Neutrophil (primary cell): ENCODE measurements around the gene ATP2B3.

Experiments
- H3K27ac ChIP-seq: fragments of 200-600 bp; sonication (generic); 2 replicates; pipeline ENCODE4 v1.5.1; 2016; ENCODE audit warnings: mild to moderate bottlenecking, moderate library complexity
- H3K27me3 ChIP-seq: fragments of 200-600 bp; sonication (generic); 2 replicates; pipeline ENCODE4 v1.6.0; 2016; ENCODE audit warnings: mild to moderate bottlenecking
- H3K36me3 ChIP-seq: fragments of 200-600 bp; sonication (generic); 2 replicates; pipeline ENCODE4 v1.5.1; 2017
- H3K4me1 ChIP-seq, 2 experiments: fragments of 200-600 bp in 1 of 2; sonication (generic) in 1 of 2; 1 replicate in 1 of 2; 2 replicates in 1 of 2; pipeline versions ENCODE4 v1.5.1 to v1.6.1; 2013 to 2016; ENCODE audit warnings: low read depth in 1 of 2, low read length in 1 of 2, mild to moderate bottlenecking in 1 of 2, moderate library complexity in 1 of 2; ENCODE audit not compliant: control insufficient read depth in 1 of 2, insufficient read depth in 1 of 2
- H3K4me3 ChIP-seq, 2 experiments: fragments of 200-600 bp in 1 of 2; sonication (generic) in 1 of 2; 1 replicate in 1 of 2; 2 replicates in 1 of 2; pipeline ENCODE4 v1.5.1; 2013 to 2016; ENCODE audit warnings: low read depth in 1 of 2, low read length in 1 of 2, mild to moderate bottlenecking in 1 of 2, moderate library complexity in 1 of 2
- H3K9me3 ChIP-seq: fragments of 200-600 bp; sonication (generic); 2 replicates; pipeline ENCODE4 v1.5.1; 2016
- TF ChIP-seq, protein P1 (sequence below): fragments of 200-600 bp; sonication (generic); IDR thresholded peaks from 2 replicates; pipeline ENCODE4 v1.5.1; 2016; ENCODE audit warnings: antibody characterized with exemption

ATP2B3 gene

GRCh38 chrX:153520287-153520917 is 3.0 kb downstream of the ATP2B3 start:
- Histone ChIP-seq H3K9me3 (no peaks in the 10 kb centered on the region), H3K4me1 (no peaks in the 10 kb centered on the region), H3K36me3 (no peaks in the 10 kb centered on the region), H3K4me3 (no peak overlapping the region), H3K27ac (no peak overlapping the region), H3K27me3 (peaks cover 72% of the 10 kb centered on the region)
- TF ChIP-seq, protein P1, sequence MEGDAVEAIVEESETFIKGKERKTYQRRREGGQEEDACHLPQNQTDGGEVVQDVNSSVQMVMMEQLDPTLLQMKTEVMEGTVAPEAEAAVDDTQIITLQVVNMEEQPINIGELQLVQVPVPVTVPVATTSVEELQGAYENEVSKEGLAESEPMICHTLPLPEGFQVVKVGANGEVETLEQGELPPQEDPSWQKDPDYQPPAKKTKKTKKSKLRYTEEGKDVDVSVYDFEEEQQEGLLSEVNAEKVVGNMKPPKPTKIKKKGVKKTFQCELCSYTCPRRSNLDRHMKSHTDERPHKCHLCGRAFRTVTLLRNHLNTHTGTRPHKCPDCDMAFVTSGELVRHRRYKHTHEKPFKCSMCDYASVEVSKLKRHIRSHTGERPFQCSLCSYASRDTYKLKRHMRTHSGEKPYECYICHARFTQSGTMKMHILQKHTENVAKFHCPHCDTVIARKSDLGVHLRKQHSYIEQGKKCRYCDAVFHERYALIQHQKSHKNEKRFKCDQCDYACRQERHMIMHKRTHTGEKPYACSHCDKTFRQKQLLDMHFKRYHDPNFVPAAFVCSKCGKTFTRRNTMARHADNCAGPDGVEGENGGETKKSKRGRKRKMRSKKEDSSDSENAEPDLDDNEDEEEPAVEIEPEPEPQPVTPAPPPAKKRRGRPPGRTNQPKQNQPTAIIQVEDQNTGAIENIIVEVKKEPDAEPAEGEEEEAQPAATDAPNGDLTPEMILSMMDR: no peak

- Histone ChIP-seq H3K4me1 (no peaks in the 10 kb centered on the region), H3K4me3 (no peak overlapping the region), H3K27me3 (peaks cover 66% of the 10 kb centered on the region), H3K36me3 (no peaks in the 10 kb centered on the region), H3K9me3 (no peaks in the 10 kb centered on the region), H3K27ac (no peak overlapping the region)
- TF ChIP-seq, protein P1: no peak
Observed at GRCh38 chrX:153521034-153521433, 3.6 kb downstream of the ATP2B3 start.

DNA sequence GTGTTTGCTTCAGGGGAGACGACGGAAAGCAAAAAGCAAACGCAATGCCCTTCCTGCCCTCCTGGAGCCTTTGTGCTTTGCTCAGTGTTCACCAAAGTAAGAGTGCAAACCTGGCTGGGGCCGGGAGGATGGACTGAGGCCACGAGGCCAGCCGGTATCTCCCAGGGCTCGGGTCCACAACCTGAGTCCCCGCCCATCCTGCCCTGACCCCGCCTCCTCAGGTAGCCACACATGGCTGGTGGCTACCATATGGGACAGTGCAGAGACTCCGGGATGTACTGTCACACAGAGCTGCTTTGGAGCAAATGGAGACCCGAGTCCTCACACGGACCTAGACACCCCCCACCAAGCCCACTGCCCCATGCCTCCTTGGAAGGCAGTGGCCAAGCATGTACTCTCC is 4.8 kb downstream of the ATP2B3 start:
- no peaks in the 10 kb centered on the region for H3K36me3 ChIP-seq
- peaks cover 53% of the 10 kb centered on the region for H3K27me3 ChIP-seq
- no peaks in the 10 kb centered on the region for H3K4me1 ChIP-seq
- H3K27ac ChIP-seq: no peak overlapping the region
- H3K4me3 ChIP-seq: no peak overlapping the region
- TF ChIP-seq, protein P1: no peak
- H3K9me3 ChIP-seq: no peaks in the 10 kb centered on the region

DNA sequence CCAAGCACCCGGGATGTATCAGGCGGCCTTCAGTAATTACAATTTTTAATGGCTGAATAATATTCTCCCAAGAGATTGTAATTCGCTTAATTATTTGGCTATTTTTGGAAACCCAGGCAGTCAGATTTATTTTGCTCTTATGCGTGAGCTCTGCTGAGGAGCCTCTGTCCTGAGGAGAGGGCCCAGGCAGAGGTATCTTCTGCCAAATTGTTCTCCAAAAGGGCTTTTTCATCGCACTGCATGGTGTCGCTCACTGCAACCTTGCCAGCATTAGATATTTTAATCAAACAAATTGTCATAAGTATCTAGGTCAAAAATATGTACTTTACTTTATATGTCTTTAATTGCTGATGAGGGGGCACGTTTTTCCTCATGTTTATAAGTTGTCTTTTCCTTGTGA is 5.8 kb downstream of the ATP2B3 start:
- H3K9me3 ChIP-seq: no peaks in the 10 kb centered on the region
- TF ChIP-seq, protein P1: no peak
- H3K4me3 ChIP-seq: no peak overlapping the region
- H3K27ac ChIP-seq: no peak overlapping the region
- H3K4me1 ChIP-seq: no peaks in the 10 kb centered on the region
- H3K27me3 ChIP-seq: peaks cover 43% of the 10 kb centered on the region
- no peaks in the 10 kb centered on the region for H3K36me3 ChIP-seq

DNA sequence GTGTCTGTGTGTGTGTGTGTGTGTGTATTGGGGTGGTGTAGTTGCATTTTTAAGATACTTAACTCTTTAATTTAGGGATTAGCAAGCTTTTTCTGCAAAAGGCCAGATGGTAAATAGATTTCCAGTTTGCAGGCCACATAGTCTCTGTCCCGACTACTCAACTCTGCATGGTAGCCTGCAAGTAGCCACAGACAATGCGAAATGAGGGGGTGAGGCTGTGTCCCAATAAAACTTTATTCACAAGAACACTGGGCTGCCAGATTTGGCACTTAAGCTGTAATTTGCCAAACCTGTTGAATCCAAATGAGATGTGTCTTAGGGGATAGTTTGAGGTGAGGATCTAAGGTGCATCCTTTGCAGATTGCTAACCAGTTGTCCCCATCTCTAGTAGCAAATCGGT is 6.8 kb downstream of the ATP2B3 start:
- Histone ChIP-seq H3K4me3 (no peak overlapping the region), H3K27me3 (peaks cover 34% of the 10 kb centered on the region), H3K36me3 (no peaks in the 10 kb centered on the region), H3K4me1 (no peaks in the 10 kb centered on the region), H3K27ac (no peak overlapping the region), H3K9me3 (no peaks in the 10 kb centered on the region)
- TF ChIP-seq, protein P1: no peak
